OCI-LY3 (cell line): Measurements from ENCODE around the gene STARD4.

ENCODE experiments used
- H2AFZ ChIP-seq: fragments of 200-600, 300-600 bp; shearing (Covaris generic); 2 replicates; pipeline ENCODE4 v1.6.0; 2014; ENCODE audit warnings: antibody characterized with exemption, low read depth, low read length
- H3K27ac ChIP-seq: fragments of 200-600, 300-600 bp; sonication (generic); 2 replicates; pipeline ENCODE4 v1.5.1; 2014; ENCODE audit warnings: mild to moderate bottlenecking, low read length, moderate library complexity, mixed read lengths
- H3K27me3 ChIP-seq: fragments of 200-600, 300-600 bp; sonication (generic); 2 replicates; pipeline ENCODE4 v1.6.1; 2014; ENCODE audit warnings: low read depth, low read length, mixed read lengths
- H3K36me3 ChIP-seq: fragments of 200-600, 300-600 bp; sonication (generic); replicated peaks from 2 replicates; pipeline ENCODE3; 2014; ENCODE audit warnings: low read depth, low read length, mixed read lengths
- H3K4me1 ChIP-seq: fragments of 300-600, 200-600 bp; sonication (generic); 2 replicates; pipeline ENCODE4 v1.6.1; 2014; ENCODE audit warnings: low read length, mixed read lengths
- H3K4me2 ChIP-seq: fragments of 200-600, 300-600 bp; sonication (generic); 2 replicates; pipeline ENCODE4 v1.6.1; 2014; ENCODE audit warnings: low read length, mixed read lengths
- H3K4me3 ChIP-seq: fragments of 300-600, 200-600 bp; sonication (generic); 2 replicates; pipeline ENCODE4 v1.5.1; 2014; ENCODE audit warnings: antibody characterized with exemption, mild to moderate bottlenecking, low read length, moderate library complexity
- H3K79me2 ChIP-seq: fragments of 300-600, 200-600 bp; shearing (Covaris generic); 2 replicates; pipeline ENCODE4 v1.6.1; 2014; ENCODE audit warnings: mild to moderate bottlenecking, low read length, mixed read lengths
- H3K9ac ChIP-seq: fragments of 300-600, 200-600 bp; shearing (Covaris generic); 2 replicates; pipeline ENCODE4 v1.6.0; 2014; ENCODE audit warnings: mild to moderate bottlenecking, low read length, moderate library complexity
- H3K9me3 ChIP-seq: fragments of 200-600, 300-600 bp; shearing (Covaris generic); 2 replicates; pipeline ENCODE4 v1.6.1; 2014; ENCODE audit warnings: low read length, mixed read lengths; ENCODE audit not compliant: insufficient read depth
- H4K20me1 ChIP-seq: fragments of 200-600, 300-600 bp; sonication (generic); 2 replicates; pipeline ENCODE4 v1.6.1; 2016; ENCODE audit warnings: low read length, mixed read lengths; ENCODE audit not compliant: insufficient read depth
- CTCF ChIP-seq: fragments of 200-600, 300-600 bp; sonication (generic); IDR thresholded peaks from 2 replicates; pipeline ENCODE4 v1.5.1; 2014; ENCODE audit warnings: antibody characterized with exemption, low read length, low read depth
- EZH2phosphoT487 ChIP-seq: fragments of 200-600 bp; shearing (Covaris generic); IDR thresholded peaks from 2 replicates; pipeline ENCODE4 v1.6.1; 2018; ENCODE audit warnings: antibody characterized with exemption, mixed run types, low read depth

The STARD4 gene

GRCh38 chr5:111478266-111478665 is 34.1 kb downstream of the STARD4 start:
- H3K27ac ChIP-seq, result no peak overlapping the region
- H3K9me3 ChIP-seq, result no peaks in the 10 kb centered on the region
- H3K4me2 ChIP-seq, result no peak overlapping the region
- H3K4me3 ChIP-seq, result no peak overlapping the region
- peaks cover 12% of the 10 kb centered on the region for H3K4me1 ChIP-seq
- no peaks in the 10 kb centered on the region for H3K79me2 ChIP-seq
- no peak overlapping the region for H3K9ac ChIP-seq
- no peak overlapping the region for H2AFZ ChIP-seq
- peaks cover 22% of the 10 kb centered on the region for H3K36me3 ChIP-seq
- TF ChIP-seq EZH2phosphoT487 (no peak), CTCF (no peak)
- no peaks in the 10 kb centered on the region for H3K27me3 ChIP-seq
- no peaks in the 10 kb centered on the region for H4K20me1 ChIP-seq

- Histone ChIP-seq H3K9me3 (no peaks in the 10 kb centered on the region), H3K4me3 (no peak overlapping the region), H3K4me1 (peaks cover 4% of the 10 kb centered on the region), H2AFZ (no peak overlapping the region), H3K27me3 (no peaks in the 10 kb centered on the region), H3K79me2 (no peaks in the 10 kb centered on the region), H3K27ac (no peak overlapping the region), H4K20me1 (no peaks in the 10 kb centered on the region), H3K4me2 (no peak overlapping the region), H3K9ac (no peak overlapping the region), H3K36me3 (peaks cover 4% of the 10 kb centered on the region)
- TF ChIP-seq CTCF (no peak), EZH2phosphoT487 (no peak)
These were observed 39.8 kb downstream of the STARD4 start for GRCh38 chr5:111472579-111472978.

DNA sequence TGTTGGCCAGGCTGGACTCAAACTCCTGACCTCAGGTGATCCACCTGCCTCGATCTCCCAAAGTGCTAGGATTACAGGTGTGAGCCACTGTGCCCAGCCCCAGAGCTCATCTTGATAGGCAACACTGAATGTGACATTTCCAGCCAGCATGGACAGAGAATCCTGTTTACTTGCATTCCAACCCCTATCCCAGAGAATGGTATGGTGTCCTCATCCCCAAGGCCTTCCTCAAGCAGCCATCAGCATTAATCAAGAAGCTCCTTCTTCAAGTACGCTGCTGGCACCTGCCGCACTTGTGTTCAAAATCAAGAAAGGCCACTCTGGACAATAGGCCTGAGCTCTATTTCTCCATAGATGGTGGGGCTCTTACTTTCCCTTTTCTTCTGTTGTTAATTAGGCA is 40.2 kb downstream of the STARD4 start:
- Histone ChIP-seq H3K4me3 (no peak overlapping the region), H4K20me1 (no peaks in the 10 kb centered on the region), H3K36me3 (peaks cover 4% of the 10 kb centered on the region), H3K4me1 (peaks cover 4% of the 10 kb centered on the region), H3K27me3 (no peaks in the 10 kb centered on the region), H3K27ac (no peak overlapping the region), H2AFZ (no peak overlapping the region), H3K4me2 (no peak overlapping the region), H3K9ac (no peak overlapping the region), H3K79me2 (no peaks in the 10 kb centered on the region), H3K9me3 (no peaks in the 10 kb centered on the region)
- no peak for TF ChIP-seq EZH2phosphoT487

GRCh38 chr5:111469903-111470302 is 42.4 kb downstream of the STARD4 start:
- no peak overlapping the region for H3K9ac ChIP-seq
- H3K36me3 ChIP-seq, result peaks cover 4% of the 10 kb centered on the region
- no peaks in the 10 kb centered on the region for H3K27me3 ChIP-seq
- H3K9me3 ChIP-seq, result no peaks in the 10 kb centered on the region
- H3K4me1 ChIP-seq, result peaks cover 4% of the 10 kb centered on the region
- H3K4me3 ChIP-seq, result no peak overlapping the region
- no peaks in the 10 kb centered on the region for H3K79me2 ChIP-seq
- no peak overlapping the region for H3K27ac ChIP-seq
- no peaks in the 10 kb centered on the region for H4K20me1 ChIP-seq
- H2AFZ ChIP-seq, result no peak overlapping the region
- TF ChIP-seq CTCF (no peak), EZH2phosphoT487 (no peak)
- no peak overlapping the region for H3K4me2 ChIP-seq
